GM12872 (cell line): ENCODE data around the gene EIF5B.
"Not testable (repeated sequence)": the region's sequence is repeated elsewhere in the genome, so short reads cannot be mapped to it uniquely, and the experiment has no call there.

Experiments used
- CTCF ChIP-seq: IDR thresholded peaks from 3 replicates; pipeline ENCODE4 v1.5.1; 2011; ENCODE audit warnings: low read depth, mild to moderate bottlenecking, low read length, moderate library complexity; ENCODE audit not compliant: insufficient read depth

EIF5B gene, protein sequence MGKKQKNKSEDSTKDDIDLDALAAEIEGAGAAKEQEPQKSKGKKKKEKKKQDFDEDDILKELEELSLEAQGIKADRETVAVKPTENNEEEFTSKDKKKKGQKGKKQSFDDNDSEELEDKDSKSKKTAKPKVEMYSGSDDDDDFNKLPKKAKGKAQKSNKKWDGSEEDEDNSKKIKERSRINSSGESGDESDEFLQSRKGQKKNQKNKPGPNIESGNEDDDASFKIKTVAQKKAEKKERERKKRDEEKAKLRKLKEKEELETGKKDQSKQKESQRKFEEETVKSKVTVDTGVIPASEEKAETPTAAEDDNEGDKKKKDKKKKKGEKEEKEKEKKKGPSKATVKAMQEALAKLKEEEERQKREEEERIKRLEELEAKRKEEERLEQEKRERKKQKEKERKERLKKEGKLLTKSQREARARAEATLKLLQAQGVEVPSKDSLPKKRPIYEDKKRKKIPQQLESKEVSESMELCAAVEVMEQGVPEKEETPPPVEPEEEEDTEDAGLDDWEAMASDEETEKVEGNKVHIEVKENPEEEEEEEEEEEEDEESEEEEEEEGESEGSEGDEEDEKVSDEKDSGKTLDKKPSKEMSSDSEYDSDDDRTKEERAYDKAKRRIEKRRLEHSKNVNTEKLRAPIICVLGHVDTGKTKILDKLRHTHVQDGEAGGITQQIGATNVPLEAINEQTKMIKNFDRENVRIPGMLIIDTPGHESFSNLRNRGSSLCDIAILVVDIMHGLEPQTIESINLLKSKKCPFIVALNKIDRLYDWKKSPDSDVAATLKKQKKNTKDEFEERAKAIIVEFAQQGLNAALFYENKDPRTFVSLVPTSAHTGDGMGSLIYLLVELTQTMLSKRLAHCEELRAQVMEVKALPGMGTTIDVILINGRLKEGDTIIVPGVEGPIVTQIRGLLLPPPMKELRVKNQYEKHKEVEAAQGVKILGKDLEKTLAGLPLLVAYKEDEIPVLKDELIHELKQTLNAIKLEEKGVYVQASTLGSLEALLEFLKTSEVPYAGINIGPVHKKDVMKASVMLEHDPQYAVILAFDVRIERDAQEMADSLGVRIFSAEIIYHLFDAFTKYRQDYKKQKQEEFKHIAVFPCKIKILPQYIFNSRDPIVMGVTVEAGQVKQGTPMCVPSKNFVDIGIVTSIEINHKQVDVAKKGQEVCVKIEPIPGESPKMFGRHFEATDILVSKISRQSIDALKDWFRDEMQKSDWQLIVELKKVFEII

GRCh38 chr2:99337113-99338028, at the start of gene EIF5B:
TSS of gene EIF5B (plus strand) at chr2:99337389. CDS start at chr2:99337555, 166 bp downstream.
- TF ChIP-seq CTCF = peak; percentile 74

DNA sequence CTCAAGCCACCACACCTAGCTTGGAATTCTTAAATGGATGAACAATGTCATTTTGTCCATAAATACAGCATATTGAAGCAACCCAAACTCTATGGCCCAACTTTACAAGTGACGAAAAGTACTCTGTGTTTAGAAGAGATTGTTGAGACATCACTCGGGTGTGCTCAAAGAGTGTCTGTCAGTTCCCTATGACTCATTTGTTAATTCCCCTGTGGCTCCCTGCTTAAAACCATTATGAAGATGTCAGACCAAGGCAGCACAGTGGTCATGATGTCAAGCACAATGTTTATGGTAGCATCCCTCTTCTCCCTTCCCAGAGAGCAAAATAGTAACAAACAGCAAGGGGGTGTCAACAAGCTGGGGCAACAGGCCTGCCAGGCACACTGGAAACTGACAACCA, 39.2 kb upstream of the EIF5B start:
- TF ChIP-seq CTCF = no peak

GRCh38 chr2:99299580-99299979, 37.6 kb upstream of the EIF5B start:
- TF ChIP-seq CTCF = no peak

- TF ChIP-seq CTCF = not testable (repeated sequence)
These were observed 36.1 kb upstream of the EIF5B start, which contains the start of gene LYG1 for GRCh38 chr2:99301097-99301496. TSS of gene LYG1 (minus strand) at chr2:99301197. CDS start at chr2:99295670, 5,527 bp downstream.

DNA sequence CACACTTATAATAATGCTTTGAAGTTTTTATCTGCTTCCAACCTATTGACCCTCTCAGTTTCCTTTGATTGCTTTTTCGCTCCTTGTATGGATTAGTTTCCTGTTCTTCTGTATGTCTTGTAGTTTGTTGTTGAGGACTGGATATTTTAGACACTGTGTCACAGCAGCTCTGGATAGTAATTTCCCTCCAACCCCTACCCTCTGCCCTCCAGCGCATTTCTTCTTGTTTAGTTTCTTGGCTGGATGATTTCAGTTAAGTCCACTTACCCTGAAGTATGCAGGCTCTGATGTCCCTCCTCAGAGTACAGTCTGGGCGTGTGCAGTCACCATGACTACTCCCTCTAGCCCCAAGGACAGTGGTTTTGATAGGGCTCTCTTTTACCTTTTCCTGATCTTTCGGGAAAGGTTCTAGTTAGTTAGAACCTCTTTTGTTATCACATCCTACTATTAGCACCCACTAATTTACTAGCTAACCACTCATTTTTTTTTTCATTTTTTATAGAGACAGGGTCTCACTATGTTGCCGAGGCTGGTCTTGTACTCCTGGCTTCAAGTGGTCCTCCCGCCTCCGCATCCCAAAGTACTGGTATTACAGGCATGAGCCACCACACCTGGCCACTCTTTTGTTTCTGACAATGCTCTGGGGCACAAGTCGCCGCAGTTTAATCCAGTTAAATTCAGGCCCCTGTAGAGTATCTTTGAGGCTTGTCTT, 19.9 kb upstream of the EIF5B start:
- TF ChIP-seq CTCF = no peak

GRCh38 chr2:99325384-99325783, 11.8 kb upstream of the EIF5B start:
- TF ChIP-seq CTCF = no peak
